ENCODE data around the gene DPP6. TPM values are rescaled to one million over a fixed set of nuclear protein-coding genes. Genes with fewer than 3 reads are reported as not detected.

DPP6 gene
- total and polyA plus RNA-seq, 12 donors: 0.07 to 2.1 (median 0.16) TPM; not detected in 4

- Histone ChIP-seq H3K4me1 (no peaks in the 10 kb centered on the region), H3K36me3 (no peaks in the 10 kb centered on the region), H3K27ac (no peak overlapping the region), H3K4me3 (no peak overlapping the region), H3K9me3 (peaks cover 0 to 9% (median 0%) of the 10 kb centered on the region in 11 donors), H3K27me3 (peaks cover 0 to 14% (median 0%) of the 10 kb centered on the region in 7 donors)
- ATAC-seq (no peak), DNase-seq (no peak)
- no peak for TF ChIP-seq CTCF (IDR thresholded peaks at IDR 0.05)
- WGBS, 2 donors: 72 to 78% methylated on average over 3 of the region's 3 CpGs
- intact Hi-C loops (cut with DNase I): no loop called here
Observed at GRCh38 chr7:154857240-154857639, 805.0 kb downstream of the DPP6 start.

GRCh38 chr7:154857728-154858681 lies 805.8 kb downstream of the DPP6 start:
- intact Hi-C loops (cut with DNase I): no loop called here
- WGBS, 2 donors: 73 to 79% methylated on average over 27 of the region's 27 CpGs
- DNase-seq (no peak), ATAC-seq (no peak)
- Histone ChIP-seq H3K9me3 (peaks cover 0 to 3% (median 0%) of the 10 kb centered on the region in 11 donors), H3K4me3 (no peak overlapping the region), H3K27ac (no peak overlapping the region), H3K4me1 (no peaks in the 10 kb centered on the region), H3K36me3 (no peaks in the 10 kb centered on the region), H3K27me3 (peaks cover 0 to 22% (median 0%) of the 10 kb centered on the region in 7 donors)
- TF ChIP-seq CTCF (IDR thresholded peaks at IDR 0.05): no peak

GRCh38 chr7:154858836-154859537 lies 806.8 kb downstream of the DPP6 start:
- Histone ChIP-seq H3K27me3 (peaks cover 0 to 28% (median 0%) of the 10 kb centered on the region in 7 donors), H3K4me3 (no peak overlapping the region), H3K36me3 (no peaks in the 10 kb centered on the region), H3K27ac (no peak overlapping the region), H3K9me3 (no peaks in the 10 kb centered on the region), H3K4me1 (no peaks in the 10 kb centered on the region)
- WGBS, 2 donors: 74 to 76% methylated on average over 19 of the region's 19 CpGs
- DNase-seq (no peak), ATAC-seq (no peak)
- TF ChIP-seq CTCF (IDR thresholded peaks at IDR 0.05): no peak
- intact Hi-C loops (cut with DNase I): no loop called here

GRCh38 chr7:154859747-154860620 lies 807.8 kb downstream of the DPP6 start:
- no peak for TF ChIP-seq CTCF (IDR thresholded peaks at IDR 0.05)
- Histone ChIP-seq H3K9me3 (no peaks in the 10 kb centered on the region), H3K36me3 (no peaks in the 10 kb centered on the region), H3K27me3 (peaks cover 0 to 31% (median 0%) of the 10 kb centered on the region in 7 donors), H3K4me3 (no peak overlapping the region), H3K27ac (no peak overlapping the region), H3K4me1 (no peaks in the 10 kb centered on the region)
- 86 to 88% methylated on average over 21 of the region's 21 CpGs for WGBS, 2 donors
- intact Hi-C loops (cut with DNase I): no loop called here
- no peak for ATAC-seq
- DNase-seq: no peak
